Hematopoietic multipotent progenitor cell treated with erythropoietin and hydrocortisone succinate and interleukin-3 and kit ligand, for 6 days (in vitro differentiated cells): Measurements from ENCODE around the gene IFT25.
A peak's percentile ranks its signal among the peaks of the same experiment; 100 is the strongest.
"Not testable (repeated sequence)": the region's sequence is repeated elsewhere in the genome, so short reads cannot be mapped to it uniquely, and the experiment has no call there.

Source experiments
- DNase-seq: peaks from one replicate; pipeline ENCODE4 v3.0.0-alpha.2; 2015

IFT25 gene

GRCh38 chr1:53945433-53946251 is at the start of gene IFT25:
Gene IFT25, minus strand, starts transcription at chr1:53945699. Its CDS starts 5,617 bp downstream, at chr1:53940082.
- DNase-seq, result peak; percentile 95

- DNase-seq, result not testable (repeated sequence)
These were observed 49.0 kb upstream of the IFT25 start for GRCh38 chr1:53994516-53994915.

GRCh38 chr1:53992085-53992874 is 46.8 kb upstream of the IFT25 start:
- DNase-seq, result peak; percentile 21

- DNase-seq, result no peak
These were observed 42.4 kb upstream of the IFT25 start for GRCh38 chr1:53987880-53988279.

- DNase-seq, result no peak
These were observed 41.0 kb upstream of the IFT25 start for GRCh38 chr1:53986458-53986857.

GRCh38 chr1:53984726-53985125 is 39.2 kb upstream of the IFT25 start:
- no peak for DNase-seq

- no peak for DNase-seq
These were observed 37.2 kb upstream of the IFT25 start for GRCh38 chr1:53982763-53983104.

GRCh38 chr1:53982034-53982762 is 36.7 kb upstream of the IFT25 start:
- peak; percentile 14 for DNase-seq

- no peak for DNase-seq
These were observed 35.7 kb upstream of the IFT25 start for GRCh38 chr1:53981220-53981619.

- DNase-seq, result no peak
These were observed 34.4 kb upstream of the IFT25 start for GRCh38 chr1:53979712-53980450.

GRCh38 chr1:53975861-53976260 is 30.4 kb upstream of the IFT25 start:
- DNase-seq, result no peak

- no peak for DNase-seq
These were observed 26.2 kb upstream of the IFT25 start for GRCh38 chr1:53971718-53972117.

GRCh38 chr1:53969323-53969722 is 23.8 kb upstream of the IFT25 start:
- not testable (repeated sequence) for DNase-seq

- no peak for DNase-seq
These were observed 22.6 kb upstream of the IFT25 start for GRCh38 chr1:53968125-53968513.

GRCh38 chr1:53967409-53968124 is 22.1 kb upstream of the IFT25 start:
- no peak for DNase-seq

GRCh38 chr1:53966794-53967193 is 21.3 kb upstream of the IFT25 start:
- no peak for DNase-seq

GRCh38 chr1:53964109-53964508 is 18.6 kb upstream of the IFT25 start:
- DNase-seq, result no peak

GRCh38 chr1:53963460-53963859 is 18.0 kb upstream of the IFT25 start:
- DNase-seq, result no peak

- no peak for DNase-seq
These were observed 16.9 kb upstream of the IFT25 start for GRCh38 chr1:53962395-53962794.

GRCh38 chr1:53959664-53960250 is 14.3 kb upstream of the IFT25 start:
- peak; percentile 75 for DNase-seq

GRCh38 chr1:53957194-53957818 is 11.8 kb upstream of the IFT25 start:
- DNase-seq, result no peak
